HEK293 (cell line): Measurements from ENCODE around the gene GDPD5.

ENCODE experiments used
- BCL11A ChIP-seq: fragments of 450-650 bp; formaldehyde crosslinking; IDR thresholded peaks from 2 replicates; pipeline ENCODE4 v1.5.1; 2016; ENCODE audit warnings: low read depth, missing biosample characterization, missing genetic modification characterization
- CTCF ChIP-seq: fragments of 450-650 bp; formaldehyde crosslinking; IDR thresholded peaks from 2 replicates; pipeline ENCODE4 v1.5.1; 2016; ENCODE audit warnings: missing biosample characterization, missing genetic modification characterization
- PATZ1 ChIP-seq: fragments of 450-650 bp; formaldehyde crosslinking; IDR thresholded peaks from 2 replicates; pipeline ENCODE4 v1.5.1; 2016; ENCODE audit warnings: missing biosample characterization, missing genetic modification characterization
- ZBTB49 ChIP-seq: fragments of 450-650 bp; formaldehyde crosslinking; IDR thresholded peaks from 2 replicates; pipeline ENCODE4 v1.5.1; 2016; ENCODE audit warnings: missing biosample characterization, missing genetic modification characterization, low read depth
- ZNF146 ChIP-seq: fragments of 450-650 bp; formaldehyde crosslinking; IDR thresholded peaks from 2 replicates; pipeline ENCODE4 v1.5.1; 2016; ENCODE audit warnings: missing biosample characterization, missing genetic modification characterization
- ZNF561 ChIP-seq: fragments of 450-650 bp; IDR thresholded peaks from 2 replicates; pipeline ENCODE4 v1.5.1; 2018; ENCODE audit warnings: missing biosample characterization, missing genetic modification characterization, borderline replicate concordance
- ZNF571 ChIP-seq: fragments of 450-650 bp; formaldehyde crosslinking; IDR thresholded peaks from 2 replicates; pipeline ENCODE4 v1.5.0; 2017; ENCODE audit warnings: missing biosample characterization, missing genetic modification characterization
- ZNF707 ChIP-seq: fragments of 450-650 bp; formaldehyde crosslinking; IDR thresholded peaks from 2 replicates; pipeline ENCODE4 v1.5.1; 2016; ENCODE audit warnings: missing biosample characterization, missing genetic modification characterization

GRCh38 chr11:75520688-75521087 lies 5.1 kb downstream of the GDPD5 start:
- TF ChIP-seq ZNF146 (tag by site-specific recombination) (no peak), PATZ1 (tag by site-specific recombination) (no peak), CTCF (tag by site-specific recombination) (no peak), ZNF571 (tag by site-specific recombination) (no peak), ZNF561 (no peak), ZBTB49 (tag by site-specific recombination) (no peak), BCL11A (tag by site-specific recombination) (no peak), ZNF707 (tag by site-specific recombination) (no peak)
